ENCODE results near the gene CST9. TPM values are rescaled to one million over a fixed set of nuclear protein-coding genes. Genes with fewer than 3 reads are reported as not detected.
A peak's percentile ranks its signal among the peaks of the same experiment; 100 is the strongest.

Gene CST9
- total and polyA plus RNA-seq, 2 of the 13 experiments (the other 11 are each of a cell fraction or from before 2014, with no cell fraction given) = 0.07 TPM; not detected in 1

GRCh38 chr20:23586735-23587525 lies 18.8 kb downstream of the CST9 start (continued):
- TF ChIP-seq, protein P1, sequence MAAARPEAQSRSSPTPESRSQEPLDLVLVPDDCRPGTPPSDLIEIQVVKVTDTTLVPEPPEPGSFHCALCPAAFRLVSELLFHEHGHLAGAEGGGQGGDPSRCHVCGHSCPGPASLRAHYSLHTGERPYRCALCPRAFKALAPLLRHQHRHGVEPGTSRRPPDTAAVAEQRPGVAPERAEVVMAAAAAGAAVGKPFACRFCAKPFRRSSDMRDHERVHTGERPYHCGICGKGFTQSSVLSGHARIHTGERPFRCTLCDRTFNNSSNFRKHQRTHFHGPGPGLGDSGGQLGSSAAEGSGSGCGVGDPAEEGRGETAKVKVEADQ (CRISPR knock-in tag; IDR thresholded peaks at IDR 0.05; ENCODE audit: borderline replicate concordance) = peak; percentile 56; the same call in 1 of the 2 replicates
- peak; percentile 41; the same call in 1 of the 2 replicates for TF ChIP-seq KMT2B (CRISPR knock-in tag; IDR thresholded peaks at IDR 0.05)
- no peak for TF ChIP-seq ZNF17 (CRISPR knock-in tag; IDR thresholded peaks at IDR 0.05)
- no peak for TF ChIP-seq ZNF280D (CRISPR knock-in tag; IDR thresholded peaks at IDR 0.05)
- 0 out of 2 replicates have a peak, but pooled peaks have one; percentile 10 for TF ChIP-seq DPF2 (CRISPR knock-in tag; IDR thresholded peaks at IDR 0.05; ENCODE audit: borderline replicate concordance, low read depth)
- no peak for TF ChIP-seq U2AF2 (IDR thresholded peaks at IDR 0.05; ENCODE audit: low read depth, low read length)
- TF ChIP-seq ZNF547 (CRISPR knock-in tag; IDR thresholded peaks at IDR 0.05) = no peak; the same call in 1 of the 2 replicates
- TF ChIP-seq POGZ (CRISPR knock-in tag; IDR thresholded peaks at IDR 0.05) = 0 out of 2 replicates have a peak, but pooled peaks have one; percentile 0
- TF ChIP-seq ZNF501 (CRISPR knock-in tag; IDR thresholded peaks at IDR 0.05) = peak; percentile 59; the same call in 1 of the 2 replicates
- TF ChIP-seq ZC3H4 (CRISPR knock-in tag; IDR thresholded peaks at IDR 0.05; ENCODE audit: borderline replicate concordance) = 0 out of 2 replicates have a peak, but pooled peaks have one; percentile 9
- no peak for TF ChIP-seq ZNF235 (CRISPR knock-in tag; IDR thresholded peaks at IDR 0.05; ENCODE audit: borderline replicate concordance)
- no peak for TF ChIP-seq CERS6 (CRISPR knock-in tag; IDR thresholded peaks at IDR 0.05)
- no peak for TF ChIP-seq ZNF7 (CRISPR knock-in tag; IDR thresholded peaks at IDR 0.05)
- TF ChIP-seq MXI1 (IDR thresholded peaks at IDR 0.05; ENCODE audit: borderline replicate concordance, low read depth, low read length) = no peak
- TF ChIP-seq ZNF709 (CRISPR knock-in tag; IDR thresholded peaks at IDR 0.05) = 0 out of 2 replicates have a peak, but pooled peaks have one; percentile 24
- TF ChIP-seq ARID3A (IDR thresholded peaks at IDR 0.05; ENCODE audit: low read depth, low read length) = no peak
- TF ChIP-seq, protein P2, sequence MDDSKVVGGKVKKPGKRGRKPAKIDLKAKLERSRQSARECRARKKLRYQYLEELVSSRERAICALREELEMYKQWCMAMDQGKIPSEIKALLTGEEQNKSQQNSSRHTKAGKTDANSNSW (CRISPR knock-in tag; IDR thresholded peaks at IDR 0.05; ENCODE audit: borderline replicate concordance) = no peak
- TF ChIP-seq ZFP36L1 (CRISPR knock-in tag; IDR thresholded peaks at IDR 0.05) = peak; percentile 86; the same call in 1 of the 2 replicates

All from HepG2 (cell line).